Stimulated activated CD4-positive, alpha-beta T cell treated with anti-CD3 and anti-CD28 coated beads, Interleukin-2, amount 100 ng/mL, for 48 hours (primary cell): ENCODE measurements around the gene YAP1.

ENCODE experiments used
- DNase-seq, 2 donors: peaks; one replicate each; pipeline ENCODE4 v3.0.0-alpha.2; 2020

Gene YAP1

GRCh38 chr11:102202972-102203371, 92.7 kb downstream of the YAP1 start:
- no peak for DNase-seq

GRCh38 chr11:102204174-102204573, 93.9 kb downstream of the YAP1 start:
- no peak for DNase-seq

- DNase-seq, result no peak
Measured at GRCh38 chr11:102205805-102206204, 95.6 kb downstream of the YAP1 start.

- DNase-seq, result no peak
Measured at GRCh38 chr11:102208835-102209234, 98.6 kb downstream of the YAP1 start.

- no peak for DNase-seq
Measured at GRCh38 chr11:102214623-102215022, 104.4 kb downstream of the YAP1 start.

- DNase-seq, result no peak
Measured at GRCh38 chr11:102216433-102217075, 106.3 kb downstream of the YAP1 start.

GRCh38 chr11:102220728-102221467, 110.7 kb downstream of the YAP1 start:
- DNase-seq, result no peak

GRCh38 chr11:102223859-102224258, 113.6 kb downstream of the YAP1 start:
- no peak for DNase-seq

GRCh38 chr11:102225689-102226568, 115.7 kb downstream of the YAP1 start:
- DNase-seq, result no peak

GRCh38 chr11:102226702-102227490, 116.6 kb downstream of the YAP1 start:
- DNase-seq, result no peak

GRCh38 chr11:102229510-102230123, 119.4 kb downstream of the YAP1 start:
- DNase-seq, result no peak

- DNase-seq, result no peak
Measured at GRCh38 chr11:102230186-102230585, 119.9 kb downstream of the YAP1 start.

- no peak for DNase-seq
Measured at GRCh38 chr11:102230911-102231310, 120.7 kb downstream of the YAP1 start.

GRCh38 chr11:102234779-102235439, 124.7 kb downstream of the YAP1 start:
- no peak for DNase-seq

- DNase-seq, result no peak
Measured at GRCh38 chr11:102237096-102237735, 127.0 kb downstream of the YAP1 start.

GRCh38 chr11:102238391-102238821, 128.2 kb downstream of the YAP1 start:
- no peak for DNase-seq

GRCh38 chr11:102239448-102239847, 129.2 kb downstream of the YAP1 start:
- no peak for DNase-seq

GRCh38 chr11:102239911-102240310, 129.7 kb downstream of the YAP1 start:
- DNase-seq, result no peak

GRCh38 chr11:102240502-102240901, 130.3 kb downstream of the YAP1 start:
- DNase-seq, result no peak

- DNase-seq, result no peak
Measured at GRCh38 chr11:102241026-102241425, 130.8 kb downstream of the YAP1 start.

- no peak for DNase-seq
Measured at GRCh38 chr11:102243399-102243884, 133.2 kb downstream of the YAP1 start.
